GM19328 (cell line): ENCODE results near the gene KICS2.

Experiments used
- ATAC-seq: cut with Tn5 transposase; IDR thresholded peaks from one replicate; pipeline ENCODE4 v1.9.1; 2021; ENCODE audit warnings: mild to moderate bottlenecking, moderate library complexity; ENCODE audit not compliant: unreplicated experiment

KICS2 gene

GRCh38 chr12:64222009-64222765, at the start of gene KICS2:
KICS2 (minus strand) TSS chr12:64222296; CDS start chr12:64222237, 59 bp downstream.
- ATAC-seq: peak; percentile 92

- no peak for ATAC-seq
Observed at GRCh38 chr12:64270411-64270810, 48.3 kb upstream of the KICS2 start.

- ATAC-seq: no peak
Observed at GRCh38 chr12:64269161-64269560, 47.1 kb upstream of the KICS2 start.

- no peak for ATAC-seq
Observed at GRCh38 chr12:64268409-64268808, 46.3 kb upstream of the KICS2 start.

- no peak for ATAC-seq
Observed at GRCh38 chr12:64265839-64266238, 43.7 kb upstream of the KICS2 start.

GRCh38 chr12:64261813-64262212, 39.7 kb upstream of the KICS2 start:
- no peak for ATAC-seq

- no peak for ATAC-seq
Observed at GRCh38 chr12:64258576-64258975, 36.5 kb upstream of the KICS2 start.

- ATAC-seq: no peak
Observed at GRCh38 chr12:64256166-64256800, 34.2 kb upstream of the KICS2 start.

- ATAC-seq: no peak
Observed at GRCh38 chr12:64255249-64255648, 33.2 kb upstream of the KICS2 start.

- ATAC-seq: no peak
Observed at GRCh38 chr12:64253356-64253755, 31.3 kb upstream of the KICS2 start.

- ATAC-seq: no peak
Observed at GRCh38 chr12:64252681-64253080, 30.6 kb upstream of the KICS2 start.

GRCh38 chr12:64243809-64244208, 21.7 kb upstream of the KICS2 start:
- ATAC-seq: no peak

GRCh38 chr12:64240781-64241180, 18.7 kb upstream of the KICS2 start:
- no peak for ATAC-seq

GRCh38 chr12:64237382-64237781, 15.3 kb upstream of the KICS2 start:
- ATAC-seq: no peak

- no peak for ATAC-seq
Observed at GRCh38 chr12:64236549-64236948, 14.5 kb upstream of the KICS2 start.

- ATAC-seq: no peak
Observed at GRCh38 chr12:64232196-64232595, 10.1 kb upstream of the KICS2 start.

- no peak for ATAC-seq
Observed at GRCh38 chr12:64229796-64230195, 7.7 kb upstream of the KICS2 start.

GRCh38 chr12:64229240-64229639, 7.1 kb upstream of the KICS2 start:
- ATAC-seq: no peak

- no peak for ATAC-seq
Observed at GRCh38 chr12:64225626-64226025, 3.5 kb upstream of the KICS2 start.

- ATAC-seq: peak; percentile 10
Observed at GRCh38 chr12:64221651-64222008, 466 bp downstream of the KICS2 start.

GRCh38 chr12:64220046-64220445, 2.0 kb downstream of the KICS2 start:
- ATAC-seq: no peak

- no peak for ATAC-seq
Observed at GRCh38 chr12:64219145-64219544, 3.0 kb downstream of the KICS2 start.

GRCh38 chr12:64218597-64218996, 3.5 kb downstream of the KICS2 start:
- ATAC-seq: no peak
